Measurements from ENCODE around the gene OXLD1.

The OXLD1 gene

DNA sequence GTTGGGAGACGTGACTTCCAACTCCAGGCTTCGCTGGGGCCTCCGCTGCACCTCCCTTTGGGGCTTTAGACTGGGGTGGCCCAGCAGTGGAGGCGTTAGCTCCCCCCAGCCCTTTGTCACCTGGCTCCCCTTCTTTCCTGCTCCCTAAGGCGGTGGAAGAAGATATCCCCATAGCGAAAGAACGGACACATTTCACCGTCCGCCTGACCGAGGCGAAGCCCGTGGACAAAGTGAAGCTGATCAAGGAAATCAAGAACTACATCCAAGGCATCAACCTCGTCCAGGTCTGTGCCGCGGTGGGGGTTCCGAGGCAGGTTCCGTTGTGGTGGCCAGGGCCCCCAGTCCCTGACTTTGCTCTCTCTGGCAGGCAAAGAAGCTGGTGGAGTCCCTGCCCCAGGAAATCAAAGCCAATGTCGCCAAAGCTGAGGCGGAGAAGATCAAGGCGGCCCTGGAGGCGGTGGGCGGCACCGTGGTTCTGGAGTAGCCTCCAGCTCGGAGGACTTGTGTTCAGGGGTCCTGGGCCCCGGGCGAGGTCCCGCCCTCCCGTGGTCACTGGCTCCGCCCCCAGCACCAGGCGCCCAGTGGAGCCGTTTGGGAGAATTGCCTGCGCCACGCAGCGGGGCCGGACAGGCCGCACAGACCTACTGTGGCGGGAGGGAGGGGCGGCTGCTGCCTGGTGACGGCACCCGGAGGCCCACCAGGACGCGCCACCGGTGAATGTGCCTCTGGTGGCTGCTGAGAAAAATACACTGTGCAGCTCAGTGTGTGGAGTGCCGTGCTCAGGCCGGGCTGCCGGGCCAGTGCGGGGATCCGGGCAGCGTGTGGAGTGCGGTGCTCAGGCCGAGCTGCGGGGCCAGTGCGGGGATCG is 40.6 kb upstream of the OXLD1 start:
- H3K27me3 ChIP-seq = no peaks in the 10 kb centered on the region
- peaks cover 5% of the 10 kb centered on the region; the same call in 1 of the 2 replicates for H3K4me1 ChIP-seq
- DNase-seq = no peak
- H3K4me3 ChIP-seq (ENCODE audit: low read depth, low read length) = no peak overlapping the region
- H3K9me3 ChIP-seq = no peaks in the 10 kb centered on the region
- peak; percentile 13; the same call in 1 of the 2 replicates for TF ChIP-seq CTCF (IDR thresholded peaks at IDR 0.05; ENCODE audit: low read depth, low read length)
- H3K36me3 ChIP-seq = peaks cover 48% of the 10 kb centered on the region

DNA sequence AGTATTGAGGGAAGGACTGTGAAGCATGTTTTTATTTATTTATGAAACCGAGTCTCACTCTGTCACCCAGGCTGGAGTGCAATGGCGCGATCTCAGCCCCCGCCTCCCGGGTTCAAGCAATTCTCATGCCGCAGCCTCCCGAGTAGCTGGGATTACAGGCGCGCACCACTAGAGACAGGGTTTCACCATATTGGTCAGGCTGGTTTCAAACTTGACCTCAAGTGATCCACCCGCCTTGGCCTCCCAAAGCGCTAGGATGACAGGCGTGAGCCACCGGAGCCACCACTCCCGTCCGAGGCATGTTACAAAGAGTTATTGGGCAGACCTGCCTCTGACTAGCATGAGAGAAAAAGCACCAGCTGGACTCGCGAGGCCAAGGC is 39.8 kb upstream of the OXLD1 start:
- Histone ChIP-seq H3K36me3 (peaks cover 54% of the 10 kb centered on the region), H3K4me3 (ENCODE audit: low read depth, low read length) (no peak overlapping the region), H3K9me3 (no peaks in the 10 kb centered on the region), H3K4me1 (peaks cover 4% of the 10 kb centered on the region; the same call in 1 of the 2 replicates), H3K27me3 (no peaks in the 10 kb centered on the region)
- no peak for DNase-seq
- no peak for TF ChIP-seq CTCF (IDR thresholded peaks at IDR 0.05; ENCODE audit: low read depth, low read length)

DNA sequence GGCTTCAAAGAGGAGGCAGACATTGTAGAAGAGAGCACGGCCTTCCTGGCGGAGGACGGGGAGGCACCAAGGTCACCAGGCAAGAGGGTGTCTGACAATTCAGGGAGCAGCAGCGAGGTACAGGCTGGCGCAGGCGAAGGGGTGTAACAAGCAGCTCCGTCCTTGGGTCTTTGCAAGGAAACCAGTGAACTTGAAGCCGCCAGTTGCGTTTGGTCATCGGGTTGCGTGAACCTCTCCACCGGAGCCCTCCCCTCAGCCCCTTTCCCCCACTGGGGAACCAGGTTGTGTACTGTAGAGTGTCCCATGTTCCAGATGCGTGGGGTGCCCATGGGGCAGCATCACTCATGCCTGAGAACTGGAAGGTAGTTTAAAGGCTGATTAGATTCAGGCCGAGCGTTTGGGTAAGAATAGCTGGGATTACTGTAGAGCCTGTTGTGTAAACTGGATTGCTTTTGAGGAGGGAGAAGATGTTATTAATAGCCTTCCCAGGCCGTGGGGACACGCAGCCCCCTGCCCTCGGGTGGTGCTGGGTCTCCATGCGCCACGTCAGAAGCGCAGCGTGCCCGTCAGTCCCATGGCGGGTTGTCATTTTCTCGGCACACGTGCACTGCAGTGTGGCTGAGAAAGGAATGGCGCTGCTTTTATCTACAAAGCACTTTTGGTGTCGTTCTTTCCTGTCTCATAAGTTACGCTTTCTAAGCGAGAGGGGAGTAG is 39.3 kb upstream of the OXLD1 start:
- H3K4me1 ChIP-seq = no peaks in the 10 kb centered on the region; the same call in 1 of the 2 replicates

DNA sequence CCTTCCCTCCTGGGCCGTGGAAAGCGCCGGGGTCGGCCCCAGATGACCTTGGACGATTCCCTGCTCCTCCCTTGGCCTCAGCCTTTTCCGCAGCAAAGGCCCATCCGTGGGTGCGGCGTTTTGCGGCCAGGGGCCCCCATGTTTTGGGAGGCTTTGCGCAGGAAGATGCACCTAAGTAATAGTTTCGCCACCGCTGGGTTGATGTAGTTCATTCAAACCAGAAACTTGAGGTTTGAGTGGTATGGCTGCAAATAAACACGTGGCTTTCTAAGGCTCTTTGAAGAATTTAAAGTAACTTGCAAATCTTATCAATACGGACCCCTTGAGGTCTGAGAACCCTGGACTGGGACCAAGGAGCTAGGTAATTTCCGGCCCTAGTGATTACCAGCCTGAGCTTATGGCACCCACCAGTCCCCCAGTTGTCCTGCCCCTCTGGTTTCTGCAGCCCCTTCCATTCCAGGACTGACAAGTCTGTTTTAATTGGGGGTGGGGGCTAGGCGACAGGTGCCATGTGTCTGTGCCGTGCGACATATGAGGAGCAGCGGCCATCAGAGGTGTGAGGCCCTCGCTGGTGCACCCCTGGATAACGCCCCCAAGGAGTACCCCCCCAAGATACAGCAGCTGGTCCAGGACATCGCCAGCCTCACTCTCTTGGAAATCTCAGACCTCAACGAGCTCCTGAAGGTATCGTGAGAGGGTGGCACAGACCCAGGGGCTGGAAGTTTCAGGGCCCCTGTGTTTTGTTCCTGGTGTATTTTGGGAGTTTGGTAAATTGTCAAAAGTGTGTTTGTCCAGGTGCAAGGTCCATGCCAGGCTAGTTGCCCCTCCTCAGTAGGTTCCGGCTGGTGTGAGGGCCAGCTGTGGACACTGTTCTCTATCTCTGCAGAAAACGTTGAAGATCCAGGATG is 37.6 kb upstream of the OXLD1 start:
- H3K36me3 ChIP-seq = peaks cover 61% of the 10 kb centered on the region
- H3K4me1 ChIP-seq = no peaks in the 10 kb centered on the region
- peak overlapping the region; percentile 100 for H3K4me3 ChIP-seq (ENCODE audit: low read depth, low read length)
- no peak for TF ChIP-seq CTCF (IDR thresholded peaks at IDR 0.05; ENCODE audit: low read depth, low read length)
- no peak for DNase-seq
- no peaks in the 10 kb centered on the region for H3K9me3 ChIP-seq
- no peaks in the 10 kb centered on the region for H3K27me3 ChIP-seq

More for the DNA sequence above, 39.3 kb upstream of the OXLD1 start:
- no peak overlapping the region for H3K4me3 ChIP-seq (ENCODE audit: low read depth, low read length)
- no peaks in the 10 kb centered on the region for H3K27me3 ChIP-seq
- TF ChIP-seq CTCF (IDR thresholded peaks at IDR 0.05; ENCODE audit: low read depth, low read length) = no peak
- peaks cover 60% of the 10 kb centered on the region for H3K36me3 ChIP-seq
- DNase-seq = no peak
- H3K9me3 ChIP-seq = no peaks in the 10 kb centered on the region

DNA sequence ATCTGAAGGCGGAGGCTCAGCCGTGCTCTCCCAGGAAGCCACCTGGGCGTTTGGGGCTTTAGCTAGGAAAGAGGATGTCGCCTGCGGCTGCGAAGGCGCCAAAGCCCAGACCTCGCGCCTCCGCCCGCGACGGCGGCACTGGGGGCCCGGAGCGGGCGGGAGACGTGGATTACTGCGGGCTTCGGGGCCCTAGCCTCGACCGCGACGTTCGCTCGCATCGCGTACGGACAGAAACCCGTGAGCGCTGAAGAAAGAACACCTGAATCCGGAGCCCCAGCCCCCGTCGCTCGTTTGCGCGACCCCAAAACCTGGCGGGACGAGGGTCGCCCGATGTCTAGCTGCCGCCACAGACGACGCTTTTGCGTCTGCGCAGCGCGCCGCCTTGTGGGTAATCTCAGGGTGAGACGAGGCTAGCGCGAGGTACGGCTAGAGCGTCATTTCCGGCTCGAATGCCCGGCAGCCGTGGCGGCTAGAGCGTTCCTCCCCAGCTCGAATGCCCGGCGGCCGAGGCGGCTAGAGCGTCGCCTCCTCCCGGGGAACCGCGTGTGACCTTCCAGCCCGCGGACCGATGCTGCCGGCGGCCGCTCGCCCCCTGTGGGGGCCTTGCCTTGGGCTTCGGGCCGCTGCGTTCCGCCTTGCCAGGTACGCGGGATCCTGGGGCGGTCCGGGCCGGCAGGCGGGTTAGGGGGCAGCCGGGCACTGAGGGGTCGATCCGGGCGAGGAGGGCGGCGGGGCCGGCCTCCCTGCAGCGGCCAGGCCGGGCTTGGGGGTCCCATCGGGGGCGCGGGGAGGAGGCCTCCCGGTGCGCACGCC is 36.7 kb upstream of the OXLD1 start, which contains the start of gene MRPL12:
Gene MRPL12 (plus strand): TSS at position 434 of the 813 bp plus-strand sequence. CDS start 135 bp downstream, at position 569.
- Histone ChIP-seq H3K27me3 (no peaks in the 10 kb centered on the region), H3K4me3 (ENCODE audit: low read depth, low read length) (peak within 1 kb of the TSS; percentile 100), H3K9me3 (no peaks in the 10 kb centered on the region), H3K4me1 (no peaks in the 10 kb centered on the region), H3K36me3 (peaks cover 62% of the 10 kb centered on the region)
- DNase-seq = peak; percentile 95
- no peak for TF ChIP-seq CTCF (IDR thresholded peaks at IDR 0.05; ENCODE audit: low read depth, low read length)
